ENCODE data around the gene HTR1B. TPM values are rescaled to one million over a fixed set of nuclear protein-coding genes. Genes with fewer than 3 reads are reported as not detected.

The HTR1B gene
- total and polyA plus RNA-seq, 9 of the 15 experiments (the other 6 are each of a cell fraction or from before 2014, with no cell fraction given), result not detected

DNA sequence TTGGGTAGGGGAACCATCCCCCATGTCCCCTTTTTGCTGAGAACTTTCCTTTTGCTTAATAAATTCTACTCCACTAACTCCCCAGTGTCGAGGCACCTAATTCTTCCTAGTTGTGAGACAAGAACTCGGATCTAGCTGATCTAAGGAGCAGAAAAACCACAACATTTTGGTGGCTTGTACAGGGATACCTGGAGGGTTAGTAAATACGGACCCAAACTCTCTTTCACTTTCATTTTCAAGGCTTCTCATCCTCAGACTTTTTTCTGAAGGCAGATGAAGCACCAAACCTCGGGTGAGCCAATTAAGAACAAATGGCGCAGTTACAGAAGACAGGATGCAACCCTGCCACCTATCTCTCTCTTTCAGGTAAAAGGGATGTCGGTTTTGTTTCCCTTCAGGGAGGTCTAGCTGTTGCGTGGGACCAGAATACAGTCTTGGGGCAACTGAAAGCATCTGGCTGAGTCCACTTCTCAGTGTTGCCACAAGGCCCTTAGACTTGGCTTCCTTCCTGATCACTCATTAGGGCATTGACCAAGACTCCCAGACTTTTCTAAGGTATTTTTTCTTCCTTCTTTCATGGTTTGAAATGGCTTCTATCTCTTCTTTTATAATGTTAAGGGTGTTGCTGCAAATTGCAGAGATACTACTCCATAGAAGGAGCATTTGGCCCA is 11.1 kb upstream of the HTR1B start:
- ATAC-seq (no peak), FAIRE-seq (no peak), DNase-seq (ENCODE audit: extremely low read depth in 1 of 4, low spot score in 3 of 4) (no peak)
- H3K36me3 ChIP-seq (ENCODE audit: control insufficient read depth, insufficient read depth, low read length), result no peaks in the 10 kb centered on the region
- H3K9ac ChIP-seq (ENCODE audit: insufficient read depth in 1 of 2, low read depth in 2 of 2, low read length in 2 of 2), result no peak overlapping the region
- no peaks in the 10 kb centered on the region for H3K9me1 ChIP-seq (ENCODE audit: control insufficient read depth, insufficient read depth, low read length)
- no peaks in the 10 kb centered on the region for H3K4me1 ChIP-seq (replicated peaks in 1 of 2; ENCODE audit: control insufficient read depth in 2 of 2, insufficient read depth in 2 of 2, low read length in 2 of 2)
- no peaks in the 10 kb centered on the region for H4K20me1 ChIP-seq (replicated peaks; ENCODE audit: control insufficient read depth, insufficient read depth, low read length)
- TF ChIP-seq GABPA (tag; conservative IDR thresholded peaks at IDR 0.05; ENCODE audit: low read depth) (no peak), CTBP1 (IDR thresholded peaks at IDR 0.05; ENCODE audit: borderline replicate concordance) (no peak), NFATC3 (IDR thresholded peaks at IDR 0.05) (no peak)
- TF ChIP-seq, protein P1, sequence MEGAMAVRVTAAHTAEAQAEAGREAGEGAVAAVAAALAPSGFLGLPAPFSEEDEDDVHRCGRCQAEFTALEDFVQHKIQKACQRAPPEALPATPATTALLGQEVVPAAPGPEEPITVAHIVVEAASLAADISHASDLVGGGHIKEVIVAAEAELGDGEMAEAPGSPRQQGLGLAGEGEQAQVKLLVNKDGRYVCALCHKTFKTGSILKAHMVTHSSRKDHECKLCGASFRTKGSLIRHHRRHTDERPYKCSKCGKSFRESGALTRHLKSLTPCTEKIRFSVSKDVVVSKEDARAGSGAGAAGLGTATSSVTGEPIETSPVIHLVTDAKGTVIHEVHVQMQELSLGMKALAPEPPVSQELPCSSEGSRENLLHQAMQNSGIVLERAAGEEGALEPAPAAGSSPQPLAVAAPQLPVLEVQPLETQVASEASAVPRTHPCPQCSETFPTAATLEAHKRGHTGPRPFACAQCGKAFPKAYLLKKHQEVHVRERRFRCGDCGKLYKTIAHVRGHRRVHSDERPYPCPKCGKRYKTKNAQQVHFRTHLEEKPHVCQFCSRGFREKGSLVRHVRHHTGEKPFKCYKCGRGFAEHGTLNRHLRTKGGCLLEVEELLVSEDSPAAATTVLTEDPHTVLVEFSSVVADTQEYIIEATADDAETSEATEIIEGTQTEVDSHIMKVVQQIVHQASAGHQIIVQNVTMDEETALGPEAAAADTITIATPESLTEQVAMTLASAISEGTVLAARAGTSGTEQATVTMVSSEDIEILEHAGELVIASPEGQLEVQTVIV (CRISPR knock-in tag; IDR thresholded peaks at IDR 0.05; ENCODE audit: borderline replicate concordance), result no peak
- TF ChIP-seq, protein P2, sequence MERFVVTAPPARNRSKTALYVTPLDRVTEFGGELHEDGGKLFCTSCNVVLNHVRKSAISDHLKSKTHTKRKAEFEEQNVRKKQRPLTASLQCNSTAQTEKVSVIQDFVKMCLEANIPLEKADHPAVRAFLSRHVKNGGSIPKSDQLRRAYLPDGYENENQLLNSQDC (CRISPR knock-in tag; IDR thresholded peaks at IDR 0.05), result no peak
- no peaks in the 10 kb centered on the region for H3K79me2 ChIP-seq (ENCODE audit: control insufficient read depth, insufficient read depth, low read length)
- ChIA-PET POLR2A (no interaction called here), CTCF (ENCODE audit: low intra/inter-chr PET ratio) (no interaction called here)
- in situ Hi-C loops (cut with MboI) (loop anchor here (25.0 kb wide), 1 partner anchor 1537 kb away; no protein-coding TSS in a partner anchor), intact Hi-C loops (cut with micrococcal nuclease) (no loop called here)
- no peak overlapping the region for H3K4me2 ChIP-seq (ENCODE audit: insufficient read depth, low read length)
- no peaks in the 10 kb centered on the region for H3K9me3 ChIP-seq (replicated peaks; ENCODE audit: control insufficient read depth, insufficient read depth, low read depth, low read length)
- no peaks in the 10 kb centered on the region for H3K27me3 ChIP-seq (ENCODE audit: control insufficient read depth in 2 of 2, insufficient read depth in 2 of 2, low read length in 2 of 2)
- no peak overlapping the region for H3K4me3 ChIP-seq
- BruUV-seq (replicated peaks), result no TSS peak
- 0% methylated on average over 6 of the region's 7 CpGs for WGBS (ENCODE audit: insufficient coverage, low coverage, missing lambda C conversion rate)
- H2AFZ ChIP-seq (ENCODE audit: low read depth, low read length), result no peak overlapping the region
- H3K27ac ChIP-seq (ENCODE audit: extremely low read depth, low read depth, low read length), result no peak overlapping the region
